C4-2B (cell line): ENCODE measurements around the gene ARCN1.

ENCODE experiments used
- CTCF ChIP-seq: fragments of 450-650 bp; conservative IDR thresholded peaks from 2 replicates; pipeline ENCODE4 v1.5.1; 2017; ENCODE audit warnings: mild to moderate bottlenecking
- ZFX ChIP-seq: fragments of 450-650 bp; IDR thresholded peaks from 2 replicates; pipeline ENCODE4 v1.6.1; 2017

GRCh38 chr11:118646393-118646792 lies 74.2 kb downstream of the ARCN1 start:
- TF ChIP-seq CTCF (no peak), ZFX (no peak)
